GM10248 (cell line): ENCODE data around the gene BTG2.

Experiments
- CTCF ChIA-PET: fragments of 300-600 bp; sonication (Branson Sonifier 250); formaldehyde crosslinking; extraction: SDS; loops from one replicate; lab custom pipeline; 2021; ENCODE audit warnings: antibody characterized with exemption; lab: Yijun Ruan, JAX
- POLR2A ChIA-PET: fragments of 350-650 bp; sonication (Branson Sonifier 250); formaldehyde crosslinking; extraction: SDS; loops from one replicate; lab custom pipeline; 2020; ENCODE audit warnings: antibody characterized with exemption; lab: Yijun Ruan, JAX
- DNase-seq: peaks from one replicate; pipeline ENCODE4 v3.0.0; 2012; ENCODE audit errors: extremely low spot score
- CTCF ChIP-seq: IDR thresholded peaks from 2 replicates; pipeline ENCODE4 v1.5.1; 2012; ENCODE audit warnings: mild to moderate bottlenecking, low read depth; ENCODE audit errors: extremely low read depth, missing control alignments, control extremely low read depth

The BTG2 gene

GRCh38 chr1:203302894-203303293 lies 2.4 kb upstream of the BTG2 start:
- ChIA-PET POLR2A (no interaction called here), CTCF (interaction anchor here (1.6 kb wide), 1 partner anchor 28 kb away, joined by 4 read pairs; no protein-coding TSS in a partner anchor)
- no peak for TF ChIP-seq CTCF
- DNase-seq, result no peak

- no peak for DNase-seq
- ChIA-PET CTCF (interaction anchor here (1.0 to 9.7 kb wide), 4 partner anchors 9 to 33 kb away, joined by 3 to 228 read pairs (median 82); no protein-coding TSS in a partner anchor), POLR2A (interaction anchor here (0.6 to 9.2 kb wide), 15 partner anchors 8 to 884 kb away, joined by 3 to 225 read pairs (median 8); no protein-coding TSS in a partner anchor)
- no peak for TF ChIP-seq CTCF
These were observed 864 bp upstream of the BTG2 start for GRCh38 chr1:203304391-203304918.

GRCh38 chr1:203305809-203306088 lies 430 bp downstream of the BTG2 start:
- ChIA-PET CTCF (interaction anchor here (0.7 to 9.7 kb wide), 10 partner anchors 11 to 34 kb away, joined by 3 to 228 read pairs (median 14); no protein-coding TSS in a partner anchor), POLR2A (interaction anchor here (1.0 to 9.2 kb wide), 9 partner anchors 9 to 33 kb away, joined by 4 to 225 read pairs (median 15); no protein-coding TSS in a partner anchor)
- no peak for DNase-seq
- no peak for TF ChIP-seq CTCF

GRCh38 chr1:203306089-203306964 lies 1.0 kb downstream of the BTG2 start:
- POLR2A ChIA-PET, result interaction anchor here (0.5 to 9.2 kb wide), 12 partner anchors 10 to 39 kb away, joined by 4 to 225 read pairs (median 10); no protein-coding TSS in a partner anchor
- CTCF ChIA-PET, result interaction anchor here (0.7 to 9.7 kb wide), 16 partner anchors 9 to 90 kb away, joined by 3 to 228 read pairs (median 12); no protein-coding TSS in a partner anchor
- peak; percentile 58 for DNase-seq
- TF ChIP-seq CTCF, result peak; percentile 45

GRCh38 chr1:203306965-203307541 lies 1.7 kb downstream of the BTG2 start:
- DNase-seq, result no peak
- TF ChIP-seq CTCF, result peak; percentile 11
- CTCF ChIA-PET, result interaction anchor here (0.9 to 9.7 kb wide), 16 partner anchors 8 to 91 kb away, joined by 3 to 228 read pairs (median 12); no protein-coding TSS in a partner anchor
- POLR2A ChIA-PET, result interaction anchor here (0.5 to 9.2 kb wide), 12 partner anchors 10 to 1131 kb away, joined by 3 to 225 read pairs (median 9); no protein-coding TSS in a partner anchor
